ENCODE results near the gene AQP6.

- TF ChIP-seq CTCF (IDR thresholded peaks at IDR 0.05; ENCODE audit: low read depth, low read length): no peak
- TF ChIP-seq POLR2A (IDR thresholded peaks at IDR 0.05; ENCODE audit: extremely low read depth, insufficient read length): no peak
- no peak for TF ChIP-seq MYC (IDR thresholded peaks at IDR 0.05; ENCODE audit: low read depth, low read length)
- TF ChIP-seq MAX (IDR thresholded peaks at IDR 0.05; ENCODE audit: low read depth, low read length): no peak
These were observed 2.1 kb upstream of the AQP6 start for GRCh38 chr12:49970658-49971057.

Measured in NB4 (cell line).